Measurements from ENCODE around the gene ANG.
"Not testable (repeated sequence)": the region's sequence is repeated elsewhere in the genome, so short reads cannot be mapped to it uniquely, and the experiment has no call there.

ANG gene

DNA sequence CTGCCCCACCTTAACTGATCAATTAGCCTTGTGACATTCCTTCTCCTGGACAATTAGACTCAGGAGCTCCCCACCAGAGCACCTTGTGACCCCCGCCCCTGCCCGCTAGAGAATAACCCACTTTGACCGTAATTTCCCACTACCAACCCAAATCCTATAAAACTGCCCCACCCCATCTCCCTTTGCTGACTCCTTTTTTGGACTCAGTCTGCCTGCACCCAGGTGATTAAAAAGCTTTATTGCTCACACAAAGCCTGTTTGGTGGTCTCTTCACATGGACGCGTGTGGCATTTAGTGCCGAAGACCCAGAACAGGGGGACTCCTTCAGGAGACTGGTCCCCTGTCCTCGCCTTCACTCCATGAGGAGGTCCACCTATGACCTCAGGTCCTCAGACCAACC lies 12.4 kb downstream of the ANG start:
- DNase-seq, result not testable (repeated sequence)

DNA sequence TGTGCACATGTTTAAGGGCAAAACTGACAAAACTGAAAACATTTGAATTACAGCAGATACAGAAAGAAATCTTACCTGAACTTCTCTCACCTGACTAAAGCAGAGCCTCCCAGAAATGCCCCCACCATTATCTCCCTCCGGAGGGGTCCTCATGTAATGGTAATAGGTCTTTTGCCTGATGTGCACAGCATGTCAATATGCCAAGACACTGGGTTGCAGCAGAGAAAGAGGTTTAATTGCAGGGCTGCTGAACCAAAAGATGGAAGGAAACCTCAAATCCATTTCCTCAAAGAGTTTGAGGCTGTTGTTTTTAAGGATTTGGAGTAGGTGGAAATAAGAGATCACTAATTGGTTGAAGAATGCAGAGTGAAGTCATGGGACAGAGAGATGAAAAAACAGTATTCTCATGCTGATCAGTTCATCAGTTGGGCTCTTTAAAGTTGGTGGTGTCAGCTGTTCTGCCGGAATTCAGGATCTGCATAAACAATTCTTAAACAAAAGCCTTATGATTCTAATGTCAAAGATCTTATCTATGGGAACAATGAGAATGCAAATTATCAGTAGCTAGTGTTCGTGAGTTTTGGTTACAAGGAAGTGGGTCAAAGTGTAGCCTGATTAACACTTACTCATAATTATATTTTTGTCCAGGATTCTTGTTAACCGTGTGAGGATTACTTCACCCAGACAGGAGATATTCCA lies 18.2 kb downstream of the ANG start:
- no peak for DNase-seq

DNA sequence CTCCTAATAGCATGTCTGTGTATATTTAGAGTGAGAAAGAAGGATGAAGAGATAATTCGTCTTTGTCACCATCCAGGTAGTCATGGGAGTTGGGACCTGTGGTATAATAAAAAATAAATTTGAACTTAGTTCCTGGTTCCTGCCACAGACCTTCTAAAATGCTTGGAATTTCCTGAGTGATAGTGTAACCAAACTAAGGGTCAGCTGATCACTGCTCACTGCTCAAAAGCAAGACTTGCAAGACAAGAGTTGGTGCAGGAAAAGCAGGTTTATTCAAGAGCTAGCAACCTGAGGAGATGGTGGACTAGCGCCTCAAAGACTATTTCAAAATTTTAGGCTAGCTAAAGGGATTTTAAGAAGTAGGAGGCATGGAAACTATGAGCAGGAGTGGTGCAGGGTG lies 19.1 kb downstream of the ANG start:
- no peak for DNase-seq

DNA sequence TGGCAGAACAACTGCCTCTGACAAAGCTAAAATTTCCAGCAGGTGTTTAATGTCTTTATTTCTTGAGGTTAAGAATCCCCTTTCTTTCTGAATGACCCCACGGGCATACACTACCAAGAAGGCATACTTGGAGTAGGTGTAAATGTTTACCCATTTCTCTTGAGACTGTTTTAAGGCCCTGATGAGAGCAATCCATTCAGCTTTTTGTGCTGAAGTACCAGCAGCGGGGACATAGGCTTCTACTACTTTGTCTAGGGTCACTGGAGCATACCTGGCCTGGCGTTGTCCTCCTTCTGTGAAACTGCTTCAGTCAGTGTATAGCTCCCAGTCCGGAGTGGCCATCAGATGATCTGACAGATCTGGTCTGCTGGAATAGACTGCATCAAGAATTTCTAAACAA lies 22.7 kb downstream of the ANG start:
- no peak for DNase-seq

DNA sequence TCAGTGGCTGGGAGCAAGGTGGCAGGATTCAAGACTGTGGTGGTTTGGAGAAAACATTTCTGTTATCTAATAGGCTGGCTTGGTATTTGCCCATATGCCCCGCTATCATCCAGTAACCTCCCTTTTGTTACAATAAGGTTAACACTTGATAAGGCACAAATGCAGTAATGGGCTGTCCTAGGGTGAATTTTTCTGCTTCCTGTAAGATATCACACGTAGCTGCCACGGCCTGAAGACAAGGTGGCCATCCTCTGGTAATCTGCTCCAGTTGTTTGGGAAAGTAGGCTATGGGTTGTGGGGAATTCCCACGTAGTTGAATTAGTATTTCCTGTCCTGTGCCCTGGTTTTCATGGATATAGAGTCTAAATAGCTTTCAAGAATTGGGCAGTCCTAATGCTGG lies 23.1 kb downstream of the ANG start:
- DNase-seq, result no peak

DNA sequence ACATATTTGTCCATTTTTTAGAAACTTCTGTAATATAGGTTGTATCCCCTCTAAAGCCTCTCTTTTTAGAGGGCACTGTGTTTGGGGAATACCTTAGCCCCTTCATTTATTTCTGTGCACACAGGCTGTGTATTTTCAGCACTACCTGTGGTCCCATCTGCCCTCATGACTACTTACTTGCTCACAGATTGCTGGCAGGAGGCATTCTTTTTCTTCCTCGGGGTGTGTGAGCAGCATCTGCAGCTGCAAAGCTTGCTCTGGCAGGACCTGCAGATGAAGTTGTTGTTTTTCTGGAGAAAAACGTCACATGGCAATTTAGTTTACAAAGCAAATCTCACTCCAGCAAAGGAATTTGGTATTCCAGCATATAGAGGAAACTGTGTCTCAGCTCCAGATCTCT lies 24.3 kb downstream of the ANG start:
- DNase-seq, result no peak

DNA sequence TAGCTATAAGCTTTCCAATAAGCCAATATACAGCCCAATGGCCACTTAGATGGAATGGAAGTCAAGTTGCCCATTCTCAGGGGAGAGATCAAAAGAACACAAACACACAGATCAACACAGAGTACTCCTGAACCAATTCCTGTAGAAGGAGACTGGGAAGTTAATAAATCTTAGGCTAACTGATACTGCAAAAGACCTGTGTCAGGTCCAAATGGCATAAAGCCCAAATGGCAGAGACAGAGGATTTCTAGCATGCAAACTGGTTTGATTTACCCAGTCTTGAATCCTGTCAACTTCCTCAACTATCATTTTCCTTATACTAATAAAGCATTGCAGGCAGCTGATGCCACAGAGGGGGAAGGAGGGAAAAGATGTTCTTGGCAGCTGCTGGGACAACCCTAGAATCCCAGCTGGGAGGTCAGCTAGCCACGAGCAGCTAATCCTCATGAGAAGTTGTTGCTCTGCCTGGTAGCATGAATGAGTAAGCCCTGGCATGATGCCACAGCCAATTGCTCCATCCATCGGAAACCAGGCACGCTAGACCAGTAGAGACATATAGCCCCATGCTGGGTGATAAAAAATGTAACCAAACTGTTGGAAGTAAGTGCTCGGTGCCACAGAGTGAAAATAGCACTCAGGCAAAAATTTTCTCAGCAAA lies 26.2 kb downstream of the ANG start:
- no peak for DNase-seq

DNA sequence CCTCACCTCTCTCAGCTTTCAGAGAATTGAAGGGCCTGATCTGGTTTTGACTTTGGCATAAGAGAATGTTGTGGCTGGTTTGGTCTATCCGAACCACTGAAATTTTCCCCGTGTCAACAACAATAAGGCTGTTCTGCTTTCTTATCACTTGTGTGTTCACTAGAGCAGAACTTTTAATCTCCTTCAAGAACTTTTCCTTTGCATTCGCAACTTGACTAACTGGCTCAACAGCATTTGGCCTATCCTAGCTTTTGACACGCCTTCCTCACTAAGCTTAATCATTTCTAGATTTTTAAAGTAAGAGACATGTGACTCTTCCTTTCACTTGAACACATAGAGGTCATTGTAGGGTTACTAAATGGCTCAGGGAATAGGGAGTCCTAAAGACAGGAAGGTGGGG lies 31.2 kb downstream of the ANG start:
- DNase-seq, result no peak

DNA sequence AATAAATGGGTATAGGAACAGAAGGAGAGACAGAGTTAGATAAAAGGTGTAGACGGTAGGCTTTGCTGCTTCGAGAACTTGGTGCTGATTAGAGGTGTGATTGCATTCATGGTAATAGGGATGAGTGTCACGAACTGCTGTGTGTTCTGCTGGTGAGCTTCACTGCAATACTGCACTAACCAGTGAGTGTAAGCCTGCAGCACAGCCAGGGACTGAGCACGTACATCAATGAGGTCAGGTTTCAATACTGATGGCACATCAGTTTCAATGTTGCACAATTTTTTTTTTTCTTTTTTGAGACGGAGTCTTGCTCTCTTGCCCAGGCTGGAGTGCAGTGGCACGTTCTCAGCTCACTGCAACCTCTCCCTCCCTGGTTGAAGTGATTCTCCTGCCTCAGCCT lies 32.2 kb downstream of the ANG start:
- DNase-seq, result no peak

DNA sequence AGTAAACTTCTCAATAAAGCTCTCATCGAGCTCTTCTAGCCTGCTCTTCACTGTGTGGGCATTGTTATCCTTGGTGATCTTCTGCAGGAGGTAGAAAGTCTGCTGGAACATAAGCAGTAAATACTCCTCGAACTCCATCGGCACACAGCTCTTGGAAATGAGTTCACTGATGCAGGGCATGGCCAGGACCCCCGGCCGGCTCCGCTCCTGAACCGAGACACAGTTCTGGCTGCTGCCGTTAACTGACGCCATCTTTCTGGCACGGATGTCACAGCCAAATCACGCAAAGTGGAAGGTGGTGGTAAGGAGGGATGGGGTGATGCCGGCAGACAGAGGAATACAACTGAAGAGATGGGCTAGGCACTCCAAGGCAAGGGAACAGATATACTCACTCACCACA lies 33.5 kb downstream of the ANG start:
- DNase-seq, result no peak

DNA sequence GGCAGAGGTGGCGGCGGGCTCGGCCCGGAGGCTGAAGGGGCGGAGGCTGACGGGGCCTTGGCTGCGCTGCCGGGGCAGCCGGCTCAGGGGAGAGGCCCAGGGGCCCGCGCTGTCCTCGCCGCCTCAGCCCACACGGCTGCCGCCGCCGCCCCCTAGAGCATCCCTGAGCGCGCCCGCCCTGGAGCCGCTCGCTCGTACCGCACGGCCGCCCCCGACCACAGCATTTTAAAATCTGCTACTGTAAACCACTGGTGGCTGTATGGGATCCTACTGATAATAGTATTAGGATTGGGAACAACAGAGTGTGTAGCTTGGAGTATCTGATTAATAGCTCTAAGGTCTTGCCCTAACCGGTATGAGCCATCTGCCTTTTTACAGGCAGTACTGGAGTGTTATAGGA lies 34.9 kb downstream of the ANG start:
- no peak for DNase-seq

DNA sequence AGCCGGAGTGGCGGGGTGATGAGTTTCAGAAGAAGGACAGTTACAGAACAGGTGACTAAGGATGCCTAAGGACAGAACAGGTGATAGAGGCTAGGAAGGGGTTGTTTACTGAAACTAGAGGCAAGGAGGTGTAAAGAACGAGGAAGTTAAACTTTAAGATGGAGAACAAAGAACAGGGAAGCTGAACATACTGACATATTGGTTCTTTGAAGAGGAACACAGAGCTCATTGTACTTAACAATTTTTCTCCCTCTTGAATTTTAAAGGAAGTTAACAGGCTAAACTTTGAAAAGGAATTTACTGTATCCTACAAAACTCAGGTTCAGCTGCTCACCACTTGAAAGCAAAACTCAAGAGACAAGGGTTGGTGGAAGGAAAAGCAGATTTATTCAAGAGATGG lies 37.6 kb downstream of the ANG start:
- DNase-seq, result not testable (repeated sequence)

DNA sequence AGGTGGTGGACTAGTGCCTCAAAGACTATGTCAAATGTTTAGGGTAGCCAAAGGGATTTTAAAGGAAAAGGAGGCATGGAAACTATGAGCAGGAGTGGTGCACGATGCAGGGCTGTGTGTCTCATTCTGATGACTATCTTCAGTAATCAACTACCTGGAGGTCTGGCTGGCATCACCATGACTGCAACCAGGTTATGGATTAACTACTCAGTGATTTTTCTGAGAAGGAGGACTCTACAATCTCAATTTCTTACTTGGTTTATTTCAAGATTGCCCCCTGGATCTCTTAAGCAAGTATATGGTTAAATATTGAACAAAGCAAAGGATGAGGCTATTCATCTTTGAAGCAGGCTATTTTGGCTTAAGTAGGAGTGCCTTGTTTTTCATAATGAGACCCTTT lies 38.0 kb downstream of the ANG start:
- DNase-seq, result no peak

DNA sequence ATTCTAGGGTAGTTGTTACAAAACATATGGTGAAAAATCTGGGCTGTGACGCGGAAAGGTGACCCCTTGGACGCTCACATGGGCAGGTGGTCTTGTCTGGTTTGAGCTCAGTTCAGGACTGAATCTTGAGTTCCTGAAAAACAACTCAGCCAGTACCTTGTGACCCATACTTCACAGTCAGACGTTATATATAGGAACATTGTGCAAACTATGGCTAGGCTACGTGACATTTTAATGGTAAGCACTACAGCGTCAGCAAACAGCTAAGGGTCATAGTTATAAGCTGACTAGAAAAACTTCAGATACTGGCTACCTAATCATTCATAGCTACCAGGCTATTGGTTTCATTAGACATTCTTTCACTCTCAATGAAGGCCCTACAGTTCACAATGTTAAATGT lies 42.3 kb downstream of the ANG start:
- no peak for DNase-seq

DNA sequence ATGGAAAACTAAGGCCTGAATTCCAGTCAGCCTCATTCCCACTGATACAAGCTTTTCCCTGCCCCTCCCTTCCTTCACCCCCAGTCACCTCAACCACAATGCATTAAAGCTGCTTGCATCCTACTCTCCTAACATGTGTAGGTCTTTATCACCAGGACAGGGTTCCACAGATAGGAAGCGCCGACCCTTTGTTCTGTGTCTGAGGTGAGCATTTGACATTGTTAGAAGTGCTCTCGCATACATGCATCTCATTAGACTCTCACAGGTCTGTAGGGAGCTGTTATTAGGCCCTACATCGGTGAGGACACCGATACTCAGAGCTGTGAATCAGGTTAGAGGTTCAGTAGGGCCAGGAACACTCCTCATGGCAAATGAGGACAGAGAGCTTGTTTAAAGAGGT lies 43.9 kb downstream of the ANG start:
- DNase-seq, result no peak

DNA sequence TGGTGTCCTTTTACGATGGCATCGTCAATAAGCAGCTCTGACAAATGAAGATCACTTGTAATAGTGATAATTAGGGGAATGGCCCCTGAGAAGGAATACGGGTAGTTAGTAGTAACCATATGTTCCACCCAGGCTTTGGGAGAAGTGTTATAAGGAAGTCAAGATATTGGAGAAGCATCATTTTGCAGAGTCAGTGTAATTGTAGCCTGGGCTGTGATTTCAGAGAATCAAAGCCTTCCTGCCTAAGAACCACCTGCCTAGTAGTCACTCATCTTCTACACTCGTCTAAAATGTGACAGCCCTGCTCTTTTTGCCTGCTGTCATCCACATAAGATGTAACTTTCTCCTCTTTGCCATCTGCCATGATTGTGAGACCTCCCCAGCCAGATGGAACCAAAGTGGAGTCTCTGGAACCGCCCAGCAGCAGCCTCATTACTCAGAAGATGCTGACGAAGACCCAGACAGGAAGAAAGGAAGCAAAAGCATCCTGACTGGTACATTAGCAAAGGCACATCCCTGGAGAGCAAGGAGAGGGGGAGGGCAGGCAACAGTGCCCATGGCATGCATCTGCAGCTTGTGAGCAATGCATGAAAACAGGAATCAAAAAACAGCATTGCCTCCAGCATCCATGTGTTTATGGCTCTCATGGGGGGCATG lies 44.5 kb downstream of the ANG start:
- DNase-seq, result no peak

DNA sequence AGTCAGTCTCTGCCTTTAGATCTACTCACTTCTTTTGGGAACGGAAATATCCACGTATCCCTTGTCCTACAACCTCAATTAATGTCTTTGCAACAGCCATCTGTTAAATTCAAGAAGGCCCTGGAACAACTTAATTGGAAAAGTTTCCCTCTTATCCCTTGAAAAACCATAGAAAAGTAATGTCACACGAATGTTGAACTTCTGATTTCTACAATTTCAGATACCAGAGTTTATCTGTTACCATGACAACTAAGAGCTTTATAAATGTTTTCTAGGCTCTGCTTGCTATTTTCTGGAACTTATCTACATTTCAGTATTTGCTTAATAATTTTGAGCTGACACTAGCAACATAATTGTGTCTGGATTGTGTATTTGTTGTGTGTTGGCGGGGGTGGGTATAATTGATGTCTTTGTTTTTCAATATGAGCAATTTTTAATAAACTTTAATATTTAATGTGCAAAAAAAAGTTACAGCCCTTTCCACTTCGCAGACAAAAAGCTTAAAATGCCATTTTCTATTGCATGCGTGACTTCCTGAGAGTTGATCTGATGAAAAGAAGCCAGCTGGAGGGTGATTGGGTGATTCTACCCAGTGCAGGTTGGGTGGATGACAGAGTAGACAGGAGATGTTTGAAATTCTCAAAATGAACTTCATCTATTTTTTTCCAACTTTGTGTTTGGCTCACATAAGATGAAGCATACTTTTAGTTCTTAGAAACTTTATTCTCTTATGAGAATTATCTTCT lies 45.3 kb downstream of the ANG start:
- DNase-seq, result no peak

DNA sequence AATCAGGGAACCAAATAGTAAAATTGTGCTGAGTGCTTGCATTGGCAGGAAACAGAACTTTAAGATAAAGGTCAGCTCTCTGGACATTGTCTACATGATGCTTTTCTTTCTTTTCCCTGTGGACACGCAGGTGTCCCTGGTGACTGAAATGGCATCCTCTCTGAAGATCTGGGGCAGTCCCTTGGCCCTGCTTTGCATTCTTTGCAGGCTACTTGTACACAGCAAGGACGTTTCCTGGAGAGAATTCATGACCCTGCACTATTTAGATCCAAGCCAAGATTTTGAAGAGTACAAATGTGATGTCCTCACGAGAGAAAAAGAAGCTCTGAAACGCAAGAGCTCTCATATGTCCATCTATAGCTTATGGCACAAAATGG lies 45.9 kb downstream of the ANG start:
- DNase-seq, result no peak

DNA sequence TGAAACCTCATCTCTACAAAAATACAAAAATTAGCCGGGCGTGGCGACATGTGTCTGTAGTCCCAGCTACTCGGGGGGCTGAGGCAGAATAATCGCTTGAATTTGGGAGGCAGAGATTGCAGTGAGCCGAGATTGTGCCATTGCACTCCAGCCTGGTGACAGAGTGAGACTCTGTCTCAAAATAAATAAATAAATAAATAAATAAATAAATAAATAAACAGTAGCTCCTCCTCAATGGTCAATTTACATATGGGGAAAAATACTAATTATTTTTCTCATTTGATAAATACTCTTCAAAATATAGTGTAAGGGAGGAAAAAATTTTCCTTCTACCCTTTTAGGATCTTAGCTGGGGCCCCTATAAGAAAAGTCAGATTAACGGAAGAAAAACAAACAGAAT lies 49.7 kb downstream of the ANG start:
- not testable (repeated sequence) for DNase-seq

DNA sequence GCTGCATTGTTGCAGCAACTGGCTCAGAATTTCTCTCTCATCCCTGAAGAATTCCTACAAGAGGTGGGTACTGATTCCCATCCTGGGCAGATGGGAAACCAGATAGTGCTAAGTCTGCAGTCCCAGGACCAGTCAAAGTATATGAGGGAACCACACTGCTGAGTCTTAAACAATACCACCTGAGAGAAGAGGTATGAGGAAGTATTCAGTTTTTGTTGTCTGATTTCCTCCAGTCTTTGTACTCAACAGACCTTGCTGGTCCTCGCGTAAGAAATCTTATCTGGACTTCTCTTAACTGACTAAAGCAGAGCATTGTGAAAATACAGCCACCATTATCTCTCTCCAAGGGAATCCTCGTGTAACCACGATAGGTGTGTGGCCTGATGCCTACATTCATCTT lies 53.6 kb downstream of the ANG start:
- no peak for DNase-seq

DNA sequence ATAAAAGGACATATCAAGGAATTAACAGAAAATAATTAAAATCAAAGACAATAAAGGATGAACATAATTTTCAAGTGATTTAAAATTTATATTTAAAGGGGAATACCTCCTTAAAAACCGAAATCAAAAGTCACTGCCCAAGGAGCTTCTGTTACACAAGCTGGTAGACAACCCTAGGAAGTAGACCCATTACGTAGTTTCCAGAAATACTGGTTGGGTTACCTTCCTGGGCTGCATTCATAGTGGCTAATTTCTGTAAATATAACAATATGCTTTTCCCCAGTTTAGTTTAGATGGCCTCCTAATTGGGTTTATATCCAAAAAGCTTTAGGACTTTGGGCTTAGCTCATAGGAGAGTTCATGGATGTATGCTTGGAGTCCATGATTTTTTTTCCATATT lies 55.0 kb downstream of the ANG start:
- no peak for DNase-seq

Measured in central memory CD4-positive, alpha-beta T cell (primary cell).